Myocyte (in vitro differentiated cells): Measurements from ENCODE around the gene RBM47. TPM values are rescaled to one million over a fixed set of nuclear protein-coding genes. Genes with fewer than 3 reads are reported as not detected.
"Not testable (repeated sequence)": the region's sequence is repeated elsewhere in the genome, so short reads cannot be mapped to it uniquely, and the experiment has no call there.

ENCODE experiments used
- DNase-seq: peaks from one replicate; pipeline ENCODE4 v3.0.0-alpha.2; 2012; ENCODE audit warnings: low read depth
- total RNA-seq: library from RNA; depleted of rRNA; stranded (reverse); fragments of >200 nt; gene quantifications from 2 replicates; pipeline ENCODE4 v1.2.3, GENCODE V29; 2014

The RBM47 gene
- total RNA-seq, 1 donor from 2014 or later: not detected

GRCh38 chr4:40454816-40455215 lies 174.8 kb downstream of the RBM47 start:
- DNase-seq: no peak

DNA sequence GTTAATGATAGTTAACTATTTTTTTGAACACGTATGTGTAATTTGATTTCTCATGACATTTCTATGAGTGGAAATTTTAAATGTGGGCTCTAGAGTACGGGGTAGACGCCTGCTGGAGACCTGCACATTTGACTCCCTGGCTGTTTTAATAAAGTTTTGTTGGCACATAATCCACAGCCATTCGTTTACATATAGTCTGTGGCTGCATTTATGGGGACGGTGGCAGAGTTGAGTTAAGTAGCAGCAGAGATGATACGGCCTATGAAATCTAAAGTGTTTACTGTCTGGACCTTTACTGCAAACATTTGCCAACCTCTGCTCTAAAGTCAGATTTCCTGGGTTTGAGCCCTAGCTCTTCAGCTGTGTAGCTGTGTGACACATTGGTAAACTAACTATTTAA lies 175.8 kb downstream of the RBM47 start:
- DNase-seq: no peak

GRCh38 chr4:40448875-40449274 lies 180.8 kb downstream of the RBM47 start:
- no peak for DNase-seq

DNA sequence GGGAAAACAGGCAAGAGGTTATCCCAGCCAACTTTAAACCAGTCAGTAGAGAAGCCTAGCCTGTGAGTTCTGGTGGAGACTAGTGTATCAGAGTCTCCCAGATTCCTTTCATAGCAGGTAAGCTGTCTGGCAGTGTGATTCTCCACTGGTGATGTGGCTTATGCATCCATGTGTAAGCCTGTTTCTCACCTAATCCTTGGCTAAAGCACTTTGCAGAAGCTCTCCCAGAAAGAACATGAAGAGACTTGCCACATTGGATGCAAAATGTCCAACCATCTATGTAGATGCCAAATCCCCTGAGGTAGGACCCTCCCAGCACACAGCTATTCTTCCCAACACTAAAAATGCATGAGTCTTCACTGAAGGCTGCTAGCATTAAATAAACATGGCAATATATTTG lies 182.8 kb downstream of the RBM47 start:
- no peak for DNase-seq

GRCh38 chr4:40446261-40446750 lies 183.4 kb downstream of the RBM47 start:
- DNase-seq: not testable (repeated sequence)

GRCh38 chr4:40445671-40446070 lies 184.0 kb downstream of the RBM47 start:
- DNase-seq: no peak

- no peak for DNase-seq
These were observed 188.2 kb downstream of the RBM47 start for GRCh38 chr4:40441430-40441829.

DNA sequence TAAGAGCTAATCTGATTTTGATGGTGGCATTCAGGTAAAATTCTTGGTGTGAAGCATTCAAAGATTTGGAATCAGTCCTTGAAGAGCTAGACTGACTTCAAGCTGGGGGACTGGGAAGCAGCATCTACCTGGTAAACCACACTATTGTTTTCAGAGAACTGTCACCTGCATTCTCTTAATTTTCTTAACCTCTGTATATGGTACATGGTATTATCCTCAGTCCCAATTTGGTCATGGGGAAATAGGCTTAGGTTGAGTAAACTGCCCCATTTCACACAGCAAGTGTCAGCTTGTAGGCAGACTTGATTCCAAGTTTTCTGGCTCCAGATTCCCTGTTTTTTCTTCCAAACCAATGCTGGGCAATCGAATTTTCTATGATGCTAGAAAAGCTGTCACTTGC lies 190.1 kb downstream of the RBM47 start:
- DNase-seq: no peak

GRCh38 chr4:40438384-40439026 lies 191.2 kb downstream of the RBM47 start:
- DNase-seq: no peak

GRCh38 chr4:40437741-40438383 lies 191.8 kb downstream of the RBM47 start:
- no peak for DNase-seq

DNA sequence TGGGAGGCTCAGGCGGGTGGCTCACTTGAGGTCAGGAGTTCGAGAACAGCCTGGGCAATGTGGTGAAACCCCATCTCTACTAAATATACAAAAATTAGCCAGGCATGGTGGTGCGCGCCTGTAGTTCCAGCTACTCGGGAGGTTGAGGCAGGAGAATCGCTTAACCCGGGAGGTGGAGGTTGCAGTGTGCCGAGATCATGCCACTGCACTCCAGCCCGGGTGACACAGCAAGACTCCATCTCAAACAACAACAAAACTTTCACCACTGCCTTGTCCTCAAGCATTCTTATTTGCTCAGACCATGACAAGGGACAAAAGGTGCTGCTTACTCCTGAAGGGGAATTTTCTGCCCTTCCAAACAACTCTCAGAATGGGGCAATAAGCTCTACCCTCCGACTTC lies 194.4 kb downstream of the RBM47 start:
- not testable (repeated sequence) for DNase-seq

DNA sequence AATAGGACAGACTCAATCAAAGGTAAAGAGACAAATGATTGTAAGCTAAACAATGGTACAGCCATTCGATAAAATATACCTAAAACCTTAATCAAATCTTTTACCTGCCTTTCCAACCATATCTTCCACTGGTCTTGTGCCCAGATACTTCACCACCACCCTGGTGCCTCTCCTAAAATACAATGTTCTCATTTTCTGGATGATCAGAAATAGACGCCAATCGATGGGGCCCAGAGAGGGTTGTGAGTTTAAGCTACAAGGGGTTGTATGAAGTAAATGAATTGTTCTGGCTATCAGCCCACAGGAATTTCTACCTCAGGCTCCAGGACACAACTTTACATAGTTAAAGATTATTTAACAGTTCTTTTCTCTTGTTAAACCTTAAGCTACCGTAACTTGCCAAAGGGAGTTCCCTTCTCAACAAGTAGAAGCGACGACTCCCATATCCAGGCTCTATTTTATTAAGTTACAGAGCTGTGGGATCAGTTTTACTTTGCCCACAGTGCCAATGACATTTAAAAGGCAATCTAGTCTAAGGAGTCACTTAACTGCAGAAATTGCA lies 195.5 kb downstream of the RBM47 start:
- no peak for DNase-seq

DNA sequence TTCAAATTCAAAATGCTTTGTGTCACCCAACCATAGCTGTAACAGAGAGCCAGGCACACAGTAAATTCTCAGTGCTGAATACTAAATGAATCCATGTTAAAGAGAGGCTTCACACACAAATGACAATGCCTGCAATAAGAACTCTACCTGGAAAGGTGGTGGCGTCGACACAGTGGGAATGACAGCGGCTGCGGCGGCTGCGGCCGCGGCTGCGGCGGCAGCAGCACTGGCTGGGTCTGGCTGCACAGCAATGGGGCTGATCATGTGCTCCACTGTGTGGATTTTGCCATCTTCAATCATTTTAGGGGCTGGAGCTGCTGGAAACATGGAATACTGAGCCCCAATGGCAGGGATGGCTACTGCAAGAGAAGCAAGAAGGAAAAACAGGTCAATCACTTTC lies 197.2 kb downstream of the RBM47 start:
- DNase-seq: no peak

GRCh38 chr4:40427871-40428270 lies 201.8 kb downstream of the RBM47 start:
- DNase-seq: not testable (repeated sequence)

- DNase-seq: no peak
These were observed 202.5 kb downstream of the RBM47 start for GRCh38 chr4:40427128-40427527.

DNA sequence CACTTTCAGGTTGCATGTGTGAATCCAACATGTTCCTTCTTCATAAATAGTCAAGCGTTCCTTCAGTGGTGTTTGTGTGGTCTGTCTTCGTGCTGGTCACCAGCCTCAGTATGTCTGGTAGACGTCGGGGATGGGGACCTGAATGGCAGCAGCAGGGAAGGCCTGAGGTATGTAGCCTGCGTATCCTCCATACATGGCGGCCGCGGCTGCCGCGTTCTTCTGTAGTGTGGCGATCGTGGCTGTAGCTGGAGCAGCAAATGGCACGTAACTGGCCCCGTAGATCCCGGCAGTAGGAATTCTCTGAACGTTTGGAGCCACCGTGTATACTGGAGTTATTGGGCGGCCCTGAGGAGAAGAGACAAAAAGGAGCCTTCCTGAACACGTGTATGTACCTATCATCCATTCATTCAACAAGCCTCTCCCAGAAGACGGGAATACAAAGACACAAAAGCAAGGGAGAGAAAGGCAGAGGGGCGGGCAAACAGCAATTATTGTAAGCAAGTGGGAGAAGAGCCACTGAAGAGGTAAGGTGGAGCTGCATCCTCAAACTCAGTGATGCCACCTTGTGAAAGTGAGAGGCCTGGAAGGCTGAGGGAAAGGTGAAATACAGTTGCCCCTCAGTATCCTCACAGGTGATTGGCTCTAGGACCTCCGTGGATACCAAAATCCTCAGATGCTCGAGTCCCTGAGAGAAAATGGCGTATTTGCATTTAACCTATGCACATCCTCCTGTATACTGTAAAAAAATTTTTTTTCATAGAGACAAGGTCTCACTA lies 203.7 kb downstream of the RBM47 start:
- DNase-seq: no peak

- no peak for DNase-seq
These were observed 205.9 kb downstream of the RBM47 start for GRCh38 chr4:40423735-40424134.

DNA sequence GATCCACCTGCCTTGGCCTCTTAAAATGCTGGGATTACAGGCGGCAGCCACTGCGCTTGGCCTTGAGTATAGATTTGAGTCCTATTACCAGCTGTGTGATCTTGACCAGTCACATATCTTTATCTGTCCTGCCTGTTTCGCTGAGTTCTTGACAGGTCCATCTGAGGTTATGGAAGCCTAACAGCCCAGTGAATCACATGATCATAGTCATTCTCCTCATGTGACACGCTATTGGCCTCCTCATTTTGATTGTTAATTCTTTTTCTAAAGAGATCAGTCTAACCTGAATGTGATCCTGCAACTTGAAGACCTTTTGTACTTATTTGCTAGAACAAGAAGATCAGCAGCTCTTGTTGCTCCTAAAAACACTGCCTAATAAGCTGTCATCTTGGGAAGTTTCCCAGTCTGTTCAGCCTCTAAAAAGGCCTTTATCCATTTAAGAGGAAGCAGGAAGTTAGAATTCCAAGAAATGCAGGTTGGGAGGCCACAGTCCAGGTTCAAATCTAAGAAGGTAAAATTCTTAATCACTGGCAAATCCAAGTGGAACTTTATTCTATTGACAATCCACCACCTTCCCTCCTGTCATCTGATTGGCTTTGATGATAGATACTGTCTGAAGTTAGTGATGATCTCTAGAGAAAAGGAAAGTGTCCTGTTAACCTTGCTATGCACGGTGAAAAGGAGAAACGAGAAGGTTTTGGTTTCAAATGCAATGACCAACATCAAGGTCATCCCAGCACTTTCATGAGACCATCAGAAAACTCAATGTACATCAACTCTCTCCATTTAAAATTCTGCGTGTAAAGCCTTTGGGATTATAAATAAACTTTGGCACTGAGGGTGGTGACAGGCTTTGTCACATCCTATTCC lies 207.6 kb downstream of the RBM47 start:
- DNase-seq: no peak

- DNase-seq: no peak
These were observed 210.3 kb downstream of the RBM47 start for GRCh38 chr4:40419231-40419912.
